NK-92 (cell line): Measurements from ENCODE around the gene ARSD.
"Not testable (repeated sequence)": the region's sequence is repeated elsewhere in the genome, so short reads cannot be mapped to it uniquely, and the experiment has no call there.

Experiments used
- DNase-seq: peaks from one replicate; lab custom pipeline; 2025; ENCODE audit not compliant: unreplicated experiment; lab: John Stamatoyannopoulos, UW

ARSD gene

GRCh38 chrX:2928583-2929434, at the start of gene ARSD:
ARSD (minus strand) TSS chrX:2929339; CDS start chrX:2929275, 64 bp downstream.
- DNase-seq, result no peak

GRCh38 chrX:2978639-2979038, 49.5 kb upstream of the ARSD start:
- DNase-seq, result not testable (repeated sequence)

GRCh38 chrX:2974961-2975360, 45.8 kb upstream of the ARSD start:
- no peak for DNase-seq

GRCh38 chrX:2972391-2972790, 43.3 kb upstream of the ARSD start:
- no peak for DNase-seq

GRCh38 chrX:2969021-2969420, 39.9 kb upstream of the ARSD start:
- DNase-seq, result no peak

- DNase-seq, result no peak
Observed at GRCh38 chrX:2967998-2968909, 39.1 kb upstream of the ARSD start.

GRCh38 chrX:2967584-2967983, 38.4 kb upstream of the ARSD start:
- no peak for DNase-seq

GRCh38 chrX:2967012-2967411, 37.9 kb upstream of the ARSD start:
- DNase-seq, result no peak

- DNase-seq, result no peak
Observed at GRCh38 chrX:2965965-2966364, 36.8 kb upstream of the ARSD start.

GRCh38 chrX:2963992-2964794, 35.1 kb upstream of the ARSD start:
- not testable (repeated sequence) for DNase-seq

GRCh38 chrX:2963449-2963848, 34.3 kb upstream of the ARSD start:
- not testable (repeated sequence) for DNase-seq

- no peak for DNase-seq
Observed at GRCh38 chrX:2962381-2962780, 33.2 kb upstream of the ARSD start.

GRCh38 chrX:2960861-2961515, 31.8 kb upstream of the ARSD start:
- no peak for DNase-seq

GRCh38 chrX:2958199-2958598, 29.1 kb upstream of the ARSD start:
- DNase-seq, result no peak

GRCh38 chrX:2955838-2956237, 26.7 kb upstream of the ARSD start:
- no peak for DNase-seq

GRCh38 chrX:2955281-2955680, 26.1 kb upstream of the ARSD start:
- DNase-seq, result no peak

- DNase-seq, result no peak
Observed at GRCh38 chrX:2954541-2954940, 25.4 kb upstream of the ARSD start.

GRCh38 chrX:2937942-2938341, 8.8 kb upstream of the ARSD start:
- DNase-seq, result not testable (repeated sequence)

GRCh38 chrX:2934715-2935710, 5.9 kb upstream of the ARSD start:
- no peak for DNase-seq
